CD14-positive monocyte (primary cell): ENCODE measurements around the gene NFKBIA. TPM values are rescaled to one million over a fixed set of nuclear protein-coding genes. Genes with fewer than 3 reads are reported as not detected.

Experiments
- DNase-seq, 3 donors: peaks; one replicate each; pipeline ENCODE4 v3.0.0-alpha.2; 2011 to 2022
- H2AFZ ChIP-seq: 2 replicates; pipeline ENCODE4 v1.6.0; 2012; ENCODE audit warnings: mild to moderate bottlenecking, low read depth, low read length, inconsistent platforms; ENCODE audit not compliant: insufficient read depth, poor library complexity, severe bottlenecking
- H3K27ac ChIP-seq, 2 donors: 1 replicate in 1 of 2; 2 replicates in 1 of 2; pipeline ENCODE4 v1.5.1; 2012 to 2013; ENCODE audit warnings: low read length in 2 of 2, control low read depth in 1 of 2, inconsistent platforms in 1 of 2, low read depth in 1 of 2, mild to moderate bottlenecking in 1 of 2
- H3K27me3 ChIP-seq, 2 donors: one replicate each; pipeline versions ENCODE4 v1.6.0 to v1.6.1; 2011 to 2013; ENCODE audit warnings: low read length in 2 of 2; ENCODE audit not compliant: control insufficient read depth in 2 of 2, insufficient read depth in 2 of 2
- H3K36me3 ChIP-seq, 2 donors: replicated peaks in 1 of 2; 1 replicate in 1 of 2; 2 replicates in 1 of 2; pipeline versions ENCODE4 v1.5.1 to v1.6.1; 2012 to 2013; ENCODE audit warnings: low read length in 2 of 2, control low read depth in 1 of 2, inconsistent platforms in 1 of 2, mild to moderate bottlenecking in 1 of 2; ENCODE audit not compliant: insufficient read depth in 2 of 2, control insufficient read depth in 1 of 2
- H3K4me1 ChIP-seq, 2 donors: 1 replicate in 1 of 2; 2 replicates in 1 of 2; pipeline versions ENCODE4 v1.5.1 to v1.6.1; 2012 to 2013; ENCODE audit warnings: low read length in 2 of 2, control low read depth in 1 of 2, inconsistent platforms in 1 of 2, mild to moderate bottlenecking in 1 of 2, moderate library complexity in 1 of 2; ENCODE audit not compliant: insufficient read depth in 2 of 2, control insufficient read depth in 1 of 2
- H3K4me2 ChIP-seq: replicated peaks from 2 replicates; pipeline ENCODE3; 2012; ENCODE audit warnings: low read length, moderate library complexity, mild to moderate bottlenecking; ENCODE audit not compliant: poor library complexity, severe bottlenecking; ENCODE audit errors: extremely low read depth
- H3K4me3 ChIP-seq, 3 experiments: fragments of 200-600 bp in 1 of 3; sonication (generic) in 1 of 3; replicated peaks in 1 of 3; 1 replicate in 2 of 3; 2 replicates in 1 of 3; pipeline ENCODE4 v1.5.1; 2011 to 2013; ENCODE audit warnings: low read length in 3 of 3, mild to moderate bottlenecking in 3 of 3, control low read depth in 2 of 3, low read depth in 2 of 3, inconsistent platforms in 1 of 3, moderate library complexity in 1 of 3
- H3K79me2 ChIP-seq: 2 replicates; pipeline ENCODE4 v1.6.0; 2012; ENCODE audit warnings: mild to moderate bottlenecking, control low read depth, inconsistent platforms, low read length, moderate library complexity; ENCODE audit not compliant: insufficient read depth
- H3K9ac ChIP-seq: 2 replicates; pipeline ENCODE4 v1.6.0; 2017; ENCODE audit warnings: low read length, mild to moderate bottlenecking; ENCODE audit not compliant: insufficient read depth, poor library complexity, severe bottlenecking
- H3K9me3 ChIP-seq, 2 donors: replicated peaks in 1 of 2; 1 replicate in 1 of 2; 2 replicates in 1 of 2; pipeline versions ENCODE4 v1.5.1 to v1.6.1; 2012 to 2013; ENCODE audit warnings: low read length in 2 of 2, control low read depth in 1 of 2; ENCODE audit not compliant: control insufficient read depth in 1 of 2, insufficient read depth in 1 of 2
- H4K20me1 ChIP-seq: 2 replicates; pipeline ENCODE4 v1.6.0; 2012; ENCODE audit warnings: mild to moderate bottlenecking, low read length, control low read depth, moderate library complexity; ENCODE audit not compliant: insufficient read depth
- H3K27ac Mint-ChIP-seq, 7 donors: one replicate each; pipeline ENCODE4 v1.8.0; 2020; ENCODE audit warnings: mild to moderate bottlenecking in 7 of 7, mixed read lengths in 7 of 7, moderate library complexity in 6 of 7, inconsistent platforms in 2 of 7
- H3K27me3 Mint-ChIP-seq, 3 donors: one replicate each; pipeline ENCODE4 v1.8.0; 2021 to 2022; ENCODE audit warnings: low read depth in 3 of 3, mild to moderate bottlenecking in 3 of 3, mixed read lengths in 3 of 3, moderate library complexity in 3 of 3, inconsistent platforms in 1 of 3
- H3K36me3 Mint-ChIP-seq, 2 donors: one replicate each; pipeline ENCODE4 v1.8.0; 2020; ENCODE audit warnings: mixed read lengths in 2 of 2, inconsistent platforms in 1 of 2, mild to moderate bottlenecking in 1 of 2
- H3K4me1 Mint-ChIP-seq: one replicate; pipeline ENCODE4 v1.8.0; 2020; ENCODE audit warnings: mild to moderate bottlenecking, mixed read lengths
- H3K4me3 Mint-ChIP-seq, 2 donors: one replicate each; pipeline ENCODE4 v1.8.0; 2020; ENCODE audit warnings: mild to moderate bottlenecking in 2 of 2, mixed read lengths in 2 of 2, moderate library complexity in 1 of 2
- H3K9me3 Mint-ChIP-seq, 7 donors: one replicate each; pipeline ENCODE4 v1.8.0; 2020 to 2022; ENCODE audit warnings: mixed read lengths in 7 of 7, mild to moderate bottlenecking in 6 of 7, moderate library complexity in 6 of 7, inconsistent platforms in 2 of 7
- CTCF ChIP-seq: fragments of 200-600 bp; IDR thresholded peaks from one replicate; pipeline ENCODE4 v1.8.0; 2022; ENCODE audit warnings: antibody characterized with exemption, mild to moderate bottlenecking
- WGBS: methylation state at CpG from one replicate; pipeline ENCODE4 v1.1.5; 2013; ENCODE audit warnings: missing lambda C conversion rate; ENCODE audit not compliant: insufficient coverage; 5-methylcytosine and 5-hydroxymethylcytosine counted together
- intact Hi-C, 2 donors: fragments of 100-400 bp; cut with micrococcal nuclease; formaldehyde crosslinking; loops; one replicate each; pipeline versions ENCODE4 v1.15.0 to v1.15.1; 2023
- polyA plus RNA-seq, 3 donors: library from polyadenylated mRNA; depleted of rRNA in 1 of 3; unstranded in 2 of 3; stranded (reverse) in 1 of 3; fragments of 300-500 nt in 2 of 3; fragments of >200 nt in 1 of 3; fragmentation: Illumina TruSeq in 2 of 3; gene quantifications; 1 replicate in 2 of 3; 2 replicates in 1 of 3; pipeline ENCODE4 v1.2.3, GENCODE V29; 2012 to 2021

Gene NFKBIA
- polyA plus RNA-seq, 3 donors, result 868 to 4,739 (median 935) TPM

GRCh38 chr14:35366056-35366451, 38.5 kb downstream of the NFKBIA start:
- H2AFZ ChIP-seq, result no peak overlapping the region

More at GRCh38 chr14:35366056-35366451, 38.5 kb downstream of the NFKBIA start:
- Histone ChIP-seq H3K4me2 (no peak overlapping the region), H3K79me2 (no peaks in the 10 kb centered on the region), H4K20me1 (no peaks in the 10 kb centered on the region), H3K4me1 (peaks cover 43 to 44% of the 10 kb centered on the region in 2 donors), H3K36me3 (no peaks in the 10 kb centered on the region), H3K27ac (peak overlapping the region; percentile 96 to 98), H3K9me3 (peaks cover 1 to 3% of the 10 kb centered on the region in 2 donors), H3K9ac (peak overlapping the region; percentile 81), H3K4me3 (peak overlapping the region in 1 of 3 experiments; percentile 1), H3K27me3 (no peaks in the 10 kb centered on the region)
- Mint-ChIP-seq H3K4me3 (peak overlapping the region; percentile 48 to 61), H3K36me3 (peaks cover 2 to 7% of the 10 kb centered on the region in 2 donors), H3K9me3 (peaks cover 1 to 8% (median 5%) of the 10 kb centered on the region in 7 donors), H3K27ac (peak overlapping the region; percentile 98 to 100 (median 99)), H3K27me3 (peaks cover 0 to 5% (median 0%) of the 10 kb centered on the region in 3 donors), H3K4me1 (peaks cover 47% of the 10 kb centered on the region)
- peak; percentile 19 for TF ChIP-seq CTCF
- intact Hi-C loops, result loop anchor here (2.0 to 10.0 kb wide), 3 partner anchors 34 to 81 kb away; partner anchors contain the start of gene NFKBIA (in 1 of the 2)
- DNase-seq, result peak; percentile 94 to 99 (median 95)
- 49% methylated on average over 12 of the region's 12 CpGs for WGBS
